ENCODE results near the gene CRELD1. TPM values are rescaled to one million over a fixed set of nuclear protein-coding genes. Genes with fewer than 3 reads are reported as not detected.
A peak's percentile ranks its signal among the peaks of the same experiment; 100 is the strongest.

Gene CRELD1
- total and polyA plus RNA-seq, 4 experiments from 2014 or later: 17.3 to 58.2 (median 38.0) TPM

DNA sequence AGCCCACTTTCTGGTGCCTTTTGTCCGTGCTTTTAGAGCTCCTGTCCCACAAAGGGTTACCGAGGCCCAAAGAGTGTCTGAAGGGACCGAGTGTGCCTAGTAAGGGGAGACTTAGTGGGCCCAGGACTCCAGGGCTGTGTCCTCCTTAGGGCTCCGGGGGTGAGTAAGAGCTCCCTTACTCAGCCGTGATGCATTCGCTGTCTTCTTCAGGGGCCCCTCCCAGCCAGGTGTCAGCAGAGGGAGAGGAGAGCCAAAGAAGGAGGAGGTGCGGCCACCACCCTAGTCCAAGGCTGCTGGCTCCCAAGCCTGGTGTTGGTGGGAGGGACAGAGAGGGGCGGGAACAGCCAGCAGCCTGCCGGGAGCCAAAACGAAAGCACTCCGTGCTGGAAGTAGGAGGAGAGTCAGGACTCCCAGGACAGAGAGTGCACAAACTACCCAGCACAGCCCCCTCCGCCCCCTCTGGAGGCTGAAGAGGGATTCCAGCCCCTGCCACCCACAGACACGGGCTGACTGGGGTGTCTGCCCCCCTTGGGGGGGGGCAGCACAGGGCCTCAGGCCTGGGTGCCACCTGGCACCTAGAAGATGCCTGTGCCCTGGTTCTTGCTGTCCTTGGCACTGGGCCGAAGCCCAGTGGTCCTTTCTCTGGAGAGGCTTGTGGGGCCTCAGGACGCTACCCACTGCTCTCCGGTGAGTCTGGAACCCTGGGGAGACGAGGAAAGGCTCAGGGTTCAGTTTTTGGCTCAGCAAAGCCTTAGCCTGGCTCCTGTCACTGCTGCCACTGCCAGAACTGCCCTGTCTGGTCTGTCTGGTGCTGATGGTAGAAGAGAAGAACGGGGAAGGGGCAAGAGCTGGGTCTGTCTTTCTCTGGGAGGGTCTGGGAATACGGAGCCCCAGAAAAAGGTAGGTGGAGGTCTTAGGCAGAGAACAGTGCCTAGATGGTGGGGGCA is 16.6 kb upstream of the CRELD1 start, which contains the start of gene IL17RC:
Gene IL17RC, plus strand, starts transcription at position 365 of the 947 bp plus-strand sequence. Its CDS starts 218 bp downstream, at position 583.
- Mint-ChIP-seq H3K4me1 (peaks cover 10 to 14% (median 12%) of the 10 kb centered on the region in 4 donors), H3K4me3 (peak within 1 kb of the TSS; percentile 73 to 85 (median 79)), H3K36me3 (no peaks in the 10 kb centered on the region), H3K9me3 (no peaks in the 10 kb centered on the region), H3K27me3 (peaks cover 0 to 2% of the 10 kb centered on the region in 2 donors), H3K27ac (peak within 1 kb of the TSS in 2 of 7 donors; percentile 51 to 59)
- intact Hi-C loops (cut with micrococcal nuclease): no loop called here
- no peaks in the 10 kb centered on the region for H3K36me3 ChIP-seq (ENCODE audit: insufficient read depth, low read length)
- H3K9me3 ChIP-seq (ENCODE audit: control insufficient read depth in 1 of 2, low read length in 2 of 2): no peaks in the 10 kb centered on the region
- no peaks in the 10 kb centered on the region for H3K27me3 ChIP-seq (ENCODE audit: insufficient read depth, low read length)
- peak within 1 kb of the TSS in 1 of 2 donors; percentile 55 for H3K4me3 ChIP-seq (ENCODE audit: low read length in 2 of 2)
- CTCF ChIA-PET (ENCODE audit: partially characterized antibody): no interaction called here
- DNase-seq: no peak
- peaks cover 22% of the 10 kb centered on the region for H3K4me1 ChIP-seq (ENCODE audit: insufficient read depth, low read length)
- no peak within 1 kb of the TSS for H3K27ac ChIP-seq (ENCODE audit: low read depth, low read length)
- POLR2A ChIA-PET (ENCODE audit: partially characterized antibody): interaction anchor here (1.3 to 6.5 kb wide), 2 partner anchors 15 kb away, joined by 6 to 53 read pairs; partner anchors contain the start of genes CRELD1 and IL17RE

DNA sequence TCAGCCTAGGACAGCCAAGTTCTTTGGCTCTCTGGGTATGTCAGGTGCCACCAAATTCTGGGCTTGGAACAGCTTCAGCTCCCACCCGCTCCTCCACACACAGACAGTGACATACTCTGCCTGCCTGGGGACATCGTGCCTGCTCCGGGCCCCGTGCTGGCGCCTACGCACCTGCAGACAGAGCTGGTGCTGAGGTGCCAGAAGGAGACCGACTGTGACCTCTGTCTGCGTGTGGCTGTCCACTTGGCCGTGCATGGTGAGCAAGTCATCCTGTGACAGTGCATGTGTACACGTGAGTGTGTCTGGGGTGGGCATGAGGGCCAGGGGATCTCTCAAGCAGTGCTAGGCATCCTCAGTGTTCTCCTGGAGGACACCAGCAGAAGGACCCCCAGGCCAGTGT is 15.8 kb upstream of the CRELD1 start:
- H3K27ac Mint-ChIP-seq: no peak overlapping the region
- intact Hi-C loops (cut with micrococcal nuclease): no loop called here
- ChIA-PET POLR2A (ENCODE audit: partially characterized antibody) (interaction anchor here (6.5 kb wide), 1 partner anchor 14 kb away, joined by 53 read pairs; the partner anchor contains the start of gene CRELD1), CTCF (ENCODE audit: partially characterized antibody) (interaction anchor here (1.5 kb wide), 1 partner anchor 14 kb away, joined by 4 read pairs; no protein-coding TSS in a partner anchor)
- no peaks in the 10 kb centered on the region for H3K36me3 Mint-ChIP-seq
- peaks cover 4 to 8% (median 5%) of the 10 kb centered on the region in 4 donors for H3K4me1 Mint-ChIP-seq
- Histone ChIP-seq H3K9me3 (ENCODE audit: control insufficient read depth in 1 of 2, low read length in 2 of 2) (no peaks in the 10 kb centered on the region), H3K4me1 (ENCODE audit: insufficient read depth, low read length) (peaks cover 14% of the 10 kb centered on the region), H3K27ac (ENCODE audit: low read depth, low read length) (no peak overlapping the region), H3K4me3 (ENCODE audit: low read length in 2 of 2) (no peak overlapping the region), H3K36me3 (ENCODE audit: insufficient read depth, low read length) (no peaks in the 10 kb centered on the region), H3K27me3 (ENCODE audit: insufficient read depth, low read length) (no peaks in the 10 kb centered on the region)
- no peaks in the 10 kb centered on the region for H3K9me3 Mint-ChIP-seq
- H3K4me3 Mint-ChIP-seq: no peak overlapping the region
- DNase-seq: no peak
- H3K27me3 Mint-ChIP-seq: no peaks in the 10 kb centered on the region

DNA sequence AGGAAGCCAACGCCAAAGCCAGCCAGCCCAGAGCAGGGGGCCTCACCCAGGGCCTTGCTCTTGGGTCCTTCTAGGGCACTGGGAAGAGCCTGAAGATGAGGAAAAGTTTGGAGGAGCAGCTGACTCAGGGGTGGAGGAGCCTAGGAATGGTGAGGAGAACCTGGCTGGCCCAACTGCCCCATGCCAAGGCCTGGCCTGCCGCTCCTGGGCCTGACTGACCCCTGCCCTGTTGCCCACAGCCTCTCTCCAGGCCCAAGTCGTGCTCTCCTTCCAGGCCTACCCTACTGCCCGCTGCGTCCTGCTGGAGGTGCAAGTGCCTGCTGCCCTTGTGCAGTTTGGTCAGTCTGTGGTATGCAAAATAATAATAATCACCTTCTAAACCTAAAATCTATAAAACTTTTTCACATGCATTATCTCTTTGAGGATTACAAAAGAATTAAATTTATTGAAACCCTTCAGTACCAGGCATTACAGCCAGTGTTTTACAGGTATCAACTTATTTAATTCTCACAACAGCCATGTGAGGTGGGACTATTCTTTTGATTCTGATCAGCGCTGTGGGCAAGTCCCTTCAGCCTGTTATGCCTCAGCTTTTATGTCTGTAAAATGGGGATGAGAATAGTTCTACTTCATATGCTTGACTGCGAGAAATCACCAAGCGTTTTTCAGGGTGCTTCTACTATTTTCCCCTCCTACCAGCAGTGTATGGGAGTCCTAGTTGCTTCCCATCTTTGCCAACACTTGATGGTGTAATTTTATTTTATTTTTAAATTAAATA is 15.2 kb upstream of the CRELD1 start:
- DNase-seq: no peak
- intact Hi-C loops (cut with micrococcal nuclease): no loop called here
- Mint-ChIP-seq H3K27me3 (no peaks in the 10 kb centered on the region), H3K4me1 (peaks cover 4 to 8% (median 5%) of the 10 kb centered on the region in 4 donors), H3K4me3 (no peak overlapping the region), H3K9me3 (no peaks in the 10 kb centered on the region), H3K27ac (peak overlapping the region in 1 of 7 donors; percentile 55), H3K36me3 (no peaks in the 10 kb centered on the region)
- Histone ChIP-seq H3K27ac (ENCODE audit: low read depth, low read length) (no peak overlapping the region), H3K36me3 (ENCODE audit: insufficient read depth, low read length) (no peaks in the 10 kb centered on the region), H3K9me3 (ENCODE audit: control insufficient read depth in 1 of 2, low read length in 2 of 2) (no peaks in the 10 kb centered on the region), H3K4me1 (ENCODE audit: insufficient read depth, low read length) (peaks cover 12% of the 10 kb centered on the region), H3K27me3 (ENCODE audit: insufficient read depth, low read length) (no peaks in the 10 kb centered on the region), H3K4me3 (ENCODE audit: low read length in 2 of 2) (no peak overlapping the region)
- ChIA-PET CTCF (ENCODE audit: partially characterized antibody) (interaction anchor here (1.5 kb wide), 1 partner anchor 13 kb away, joined by 4 read pairs; no protein-coding TSS in a partner anchor), POLR2A (ENCODE audit: partially characterized antibody) (no interaction called here)

DNA sequence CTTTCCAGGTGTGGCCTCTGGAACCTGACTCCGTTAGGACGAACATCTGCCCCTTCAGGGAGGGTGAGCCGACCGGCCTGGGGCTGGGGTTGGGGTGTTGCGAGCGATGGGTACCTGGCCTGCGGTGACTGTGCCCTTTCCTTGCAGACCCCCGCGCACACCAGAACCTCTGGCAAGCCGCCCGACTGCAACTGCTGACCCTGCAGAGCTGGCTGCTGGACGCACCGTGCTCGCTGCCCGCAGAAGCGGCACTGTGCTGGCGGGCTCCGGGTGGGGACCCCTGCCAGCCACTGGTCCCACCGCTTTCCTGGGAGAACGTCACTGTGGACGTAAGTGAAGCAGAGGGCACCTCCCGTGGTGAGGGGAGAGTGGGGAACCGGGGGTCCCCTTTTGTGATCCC is 5.5 kb upstream of the CRELD1 start:
- H3K36me3 Mint-ChIP-seq: no peaks in the 10 kb centered on the region
- Histone ChIP-seq H3K27me3 (ENCODE audit: insufficient read depth, low read length) (no peaks in the 10 kb centered on the region), H3K4me1 (ENCODE audit: insufficient read depth, low read length) (peaks cover 13% of the 10 kb centered on the region), H3K9me3 (ENCODE audit: control insufficient read depth in 1 of 2, low read length in 2 of 2) (no peaks in the 10 kb centered on the region), H3K4me3 (ENCODE audit: low read length in 2 of 2) (no peak overlapping the region), H3K36me3 (ENCODE audit: insufficient read depth, low read length) (no peaks in the 10 kb centered on the region), H3K27ac (ENCODE audit: low read depth, low read length) (no peak overlapping the region)
- no peaks in the 10 kb centered on the region for H3K9me3 Mint-ChIP-seq
- H3K27ac Mint-ChIP-seq: no peak overlapping the region
- ChIA-PET POLR2A (ENCODE audit: partially characterized antibody) (no interaction called here), CTCF (ENCODE audit: partially characterized antibody) (no interaction called here)
- no peak for DNase-seq
- H3K27me3 Mint-ChIP-seq: peaks cover 0 to 6% of the 10 kb centered on the region in 2 donors
- intact Hi-C loops (cut with micrococcal nuclease): no loop called here
- no peak overlapping the region for H3K4me3 Mint-ChIP-seq
- peaks cover 2 to 20% (median 9%) of the 10 kb centered on the region in 4 donors for H3K4me1 Mint-ChIP-seq

DNA sequence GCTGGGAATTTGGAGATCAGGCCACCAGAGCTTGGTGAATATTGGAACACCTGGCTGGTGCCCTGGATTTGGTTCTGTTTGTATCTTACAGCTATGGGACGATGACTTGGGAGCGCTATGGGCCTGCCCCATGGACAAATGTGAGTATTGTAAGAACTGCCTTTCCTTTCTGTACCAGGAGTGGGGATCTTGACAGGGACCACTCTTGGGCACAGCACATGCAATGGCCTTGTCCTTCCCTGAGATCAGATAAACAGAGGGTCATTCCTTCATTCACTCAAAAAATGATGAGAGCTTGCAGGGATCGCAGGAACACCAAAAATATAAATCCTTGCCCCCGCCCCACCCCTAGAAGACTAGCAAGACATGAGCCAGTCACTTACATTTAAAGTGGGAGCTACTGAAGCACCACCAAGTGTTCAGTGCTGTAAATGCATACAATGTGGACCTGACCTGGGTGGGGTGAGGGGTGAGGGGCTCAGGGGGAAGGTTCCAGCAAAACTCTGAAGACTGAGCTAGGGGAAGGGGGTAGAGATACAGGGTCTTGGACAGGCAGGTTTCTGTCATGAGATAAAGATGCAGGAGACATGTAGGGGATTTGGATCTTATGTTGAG is 2.7 kb upstream of the CRELD1 start:
- H3K4me3 Mint-ChIP-seq: peak overlapping the region in 5 of 8 donors; percentile 2 to 52 (median 35)
- Histone ChIP-seq H3K4me3 (ENCODE audit: low read length in 2 of 2) (no peak overlapping the region), H3K27ac (ENCODE audit: low read depth, low read length) (no peak overlapping the region), H3K27me3 (ENCODE audit: insufficient read depth, low read length) (no peaks in the 10 kb centered on the region), H3K36me3 (ENCODE audit: insufficient read depth, low read length) (no peaks in the 10 kb centered on the region), H3K9me3 (ENCODE audit: control insufficient read depth in 1 of 2, low read length in 2 of 2) (no peaks in the 10 kb centered on the region), H3K4me1 (ENCODE audit: insufficient read depth, low read length) (peaks cover 32% of the 10 kb centered on the region)
- CTCF ChIA-PET (ENCODE audit: partially characterized antibody): interaction anchor here (0.9 to 4.0 kb wide), 11 partner anchors 10 to 391 kb away, joined by 3 to 48 read pairs (median 4); partner anchors contain the start of gene SEC13
- peak overlapping the region; percentile 74 to 94 (median 80) for H3K27ac Mint-ChIP-seq
- H3K36me3 Mint-ChIP-seq: peaks cover 0 to 15% of the 10 kb centered on the region in 2 donors
- H3K27me3 Mint-ChIP-seq: no peaks in the 10 kb centered on the region
- intact Hi-C loops (cut with micrococcal nuclease): loop anchor here (5.0 kb wide), 1 partner anchor 89 kb away; the partner anchor contains the start of gene RPUSD3
- H3K4me1 Mint-ChIP-seq: peaks cover 18 to 42% (median 33%) of the 10 kb centered on the region in 4 donors
- no peak for DNase-seq
- POLR2A ChIA-PET (ENCODE audit: partially characterized antibody): interaction anchor here (1.1 to 7.5 kb wide), 7 partner anchors 16 to 390 kb away, joined by 3 to 225 read pairs (median 31); partner anchors contain the start of genes EMC3, IL17RC, IL17RE and JAGN1
- H3K9me3 Mint-ChIP-seq: no peaks in the 10 kb centered on the region

DNA sequence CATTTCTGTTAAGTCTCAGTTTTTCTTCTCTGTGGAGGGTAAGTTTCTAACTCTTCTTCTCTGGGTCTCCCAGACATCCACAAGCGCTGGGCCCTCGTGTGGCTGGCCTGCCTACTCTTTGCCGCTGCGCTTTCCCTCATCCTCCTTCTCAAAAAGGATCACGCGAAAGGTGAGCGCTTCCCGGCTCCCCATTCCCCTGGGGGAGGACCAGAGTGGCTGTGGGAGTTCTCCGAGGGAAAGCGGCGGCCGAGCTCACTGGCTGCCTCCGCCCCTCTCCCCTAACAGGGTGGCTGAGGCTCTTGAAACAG is 1.1 kb upstream of the CRELD1 start:
- no peaks in the 10 kb centered on the region for H3K9me3 Mint-ChIP-seq
- POLR2A ChIA-PET (ENCODE audit: partially characterized antibody): interaction anchor here (0.6 to 7.5 kb wide), 45 partner anchors 10 to 536 kb away, joined by 3 to 225 read pairs (median 6); partner anchors contain the start of genes ARPC4, BRPF1, CAMK1 and EMC3
- intact Hi-C loops (cut with micrococcal nuclease): loop anchor here (1.0 to 5.0 kb wide), 6 partner anchors 18 to 806 kb away; partner anchors contain the start of genes BRK1, BRPF1 and RPUSD3

More for the DNA sequence above, 1.1 kb upstream of the CRELD1 start:
- CTCF ChIA-PET (ENCODE audit: partially characterized antibody): interaction anchor here (0.5 to 4.0 kb wide), 43 partner anchors 9 to 808 kb away, joined by 3 to 48 read pairs (median 4); partner anchors contain the start of genes EMC3, JAGN1, PRRT3 and SEC13
- Mint-ChIP-seq H3K27me3 (no peaks in the 10 kb centered on the region), H3K4me3 (peak overlapping the region; percentile 95 to 98 (median 97)), H3K27ac (peak overlapping the region; percentile 94 to 100 (median 99)), H3K4me1 (peaks cover 18 to 55% (median 39%) of the 10 kb centered on the region in 4 donors), H3K36me3 (peaks cover 3 to 22% of the 10 kb centered on the region in 2 donors)
- Histone ChIP-seq H3K27me3 (ENCODE audit: insufficient read depth, low read length) (no peaks in the 10 kb centered on the region), H3K4me1 (ENCODE audit: insufficient read depth, low read length) (peaks cover 34% of the 10 kb centered on the region), H3K9me3 (ENCODE audit: control insufficient read depth in 1 of 2, low read length in 2 of 2) (no peaks in the 10 kb centered on the region), H3K36me3 (ENCODE audit: insufficient read depth, low read length) (no peaks in the 10 kb centered on the region), H3K27ac (ENCODE audit: low read depth, low read length) (peak overlapping the region; percentile 89), H3K4me3 (ENCODE audit: low read length in 2 of 2) (peak overlapping the region in 1 of 2 donors; percentile 87)
- DNase-seq: no peak
